H4 (cell line): ENCODE measurements around the gene APOL6. TPM values are rescaled to one million over a fixed set of nuclear protein-coding genes. Genes with fewer than 3 reads are reported as not detected.
"Not testable (repeated sequence)": the region's sequence is repeated elsewhere in the genome, so short reads cannot be mapped to it uniquely, and the experiment has no call there.

Source experiments
- DNase-seq: peaks from one replicate; pipeline ENCODE4 v3.0.0-alpha.2; 2015; ENCODE audit warnings: low spot score
- total RNA-seq: library from RNA; depleted of rRNA; stranded (reverse); fragments of >200 nt; shearing (Covaris generic); gene quantifications from 2 replicates; pipeline ENCODE4 v1.2.3, GENCODE V29; 2014

APOL6 gene
- total RNA-seq, 1 experiment from 2014 or later: 14.9 TPM

GRCh38 chr22:35677460-35678187, 29.4 kb downstream of the APOL6 start:
- DNase-seq: no peak

GRCh38 chr22:35678836-35679235, 30.6 kb downstream of the APOL6 start:
- no peak for DNase-seq

- not testable (repeated sequence) for DNase-seq
Measured at GRCh38 chr22:35679492-35679891, 31.2 kb downstream of the APOL6 start.

GRCh38 chr22:35681454-35682052, 33.3 kb downstream of the APOL6 start:
- no peak for DNase-seq

- no peak for DNase-seq
Measured at GRCh38 chr22:35683560-35683959, 35.3 kb downstream of the APOL6 start.

GRCh38 chr22:35684270-35684700, 36.0 kb downstream of the APOL6 start:
- DNase-seq: no peak

GRCh38 chr22:35684732-35685131, 36.5 kb downstream of the APOL6 start:
- no peak for DNase-seq

- DNase-seq: no peak
Measured at GRCh38 chr22:35685731-35686130, 37.5 kb downstream of the APOL6 start.

- DNase-seq: no peak
Measured at GRCh38 chr22:35686298-35686697, 38.1 kb downstream of the APOL6 start.

- no peak for DNase-seq
Measured at GRCh38 chr22:35687461-35687860, 39.2 kb downstream of the APOL6 start.

- DNase-seq: no peak
Measured at GRCh38 chr22:35688913-35689675, 40.8 kb downstream of the APOL6 start.

GRCh38 chr22:35690001-35690400, 41.8 kb downstream of the APOL6 start:
- no peak for DNase-seq

GRCh38 chr22:35695202-35695601, 47.0 kb downstream of the APOL6 start:
- DNase-seq: no peak

- DNase-seq: no peak
Measured at GRCh38 chr22:35697142-35697541, 48.9 kb downstream of the APOL6 start.

GRCh38 chr22:35699852-35700251, 51.6 kb downstream of the APOL6 start:
- not testable (repeated sequence) for DNase-seq

GRCh38 chr22:35703861-35704584, 55.8 kb downstream of the APOL6 start:
- DNase-seq: no peak

- peak; percentile 19 for DNase-seq
Measured at GRCh38 chr22:35705141-35705540, 56.9 kb downstream of the APOL6 start.

- no peak for DNase-seq
Measured at GRCh38 chr22:35708453-35708852, 60.2 kb downstream of the APOL6 start.

- no peak for DNase-seq
Measured at GRCh38 chr22:35708917-35709316, 60.7 kb downstream of the APOL6 start.

- DNase-seq: no peak
Measured at GRCh38 chr22:35711336-35711735, 63.1 kb downstream of the APOL6 start.

GRCh38 chr22:35712672-35713071, 64.4 kb downstream of the APOL6 start:
- no peak for DNase-seq

GRCh38 chr22:35717572-35717971, 69.3 kb downstream of the APOL6 start, which contains the start of gene APOL5:
APOL5 (plus strand) TSS chr22:35717872; CDS start chr22:35717872, 0 bp downstream.
- DNase-seq: no peak
